ENCODE data around the gene CAMK1G.
A peak's percentile ranks its signal among the peaks of the same experiment; 100 is the strongest.

CAMK1G gene

DNA sequence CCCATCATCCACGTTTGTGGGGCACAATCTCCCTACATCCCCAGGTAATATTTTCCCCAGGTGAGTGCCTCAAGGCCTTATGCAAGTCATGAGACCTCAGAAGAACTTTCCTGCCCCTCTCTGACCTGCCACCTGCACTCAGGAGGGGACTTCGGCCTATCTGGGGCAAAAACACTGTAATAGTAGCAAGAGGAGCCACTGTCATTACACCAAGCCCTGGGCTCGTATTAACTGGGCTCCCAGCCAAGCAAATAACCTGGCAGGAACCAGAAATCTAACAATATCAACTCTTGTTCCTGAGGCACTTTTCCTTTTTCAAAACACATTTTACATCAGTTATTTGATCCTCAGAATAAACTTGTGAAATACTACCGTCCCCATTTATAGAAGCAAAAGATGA lies 37.8 kb downstream of the CAMK1G start:
- no peak for DNase-seq

GRCh38 chr1:209621741-209622655 lies 38.5 kb downstream of the CAMK1G start:
- no peak for DNase-seq

- DNase-seq, result no peak
These were observed 39.6 kb downstream of the CAMK1G start for GRCh38 chr1:209622841-209623829.

DNA sequence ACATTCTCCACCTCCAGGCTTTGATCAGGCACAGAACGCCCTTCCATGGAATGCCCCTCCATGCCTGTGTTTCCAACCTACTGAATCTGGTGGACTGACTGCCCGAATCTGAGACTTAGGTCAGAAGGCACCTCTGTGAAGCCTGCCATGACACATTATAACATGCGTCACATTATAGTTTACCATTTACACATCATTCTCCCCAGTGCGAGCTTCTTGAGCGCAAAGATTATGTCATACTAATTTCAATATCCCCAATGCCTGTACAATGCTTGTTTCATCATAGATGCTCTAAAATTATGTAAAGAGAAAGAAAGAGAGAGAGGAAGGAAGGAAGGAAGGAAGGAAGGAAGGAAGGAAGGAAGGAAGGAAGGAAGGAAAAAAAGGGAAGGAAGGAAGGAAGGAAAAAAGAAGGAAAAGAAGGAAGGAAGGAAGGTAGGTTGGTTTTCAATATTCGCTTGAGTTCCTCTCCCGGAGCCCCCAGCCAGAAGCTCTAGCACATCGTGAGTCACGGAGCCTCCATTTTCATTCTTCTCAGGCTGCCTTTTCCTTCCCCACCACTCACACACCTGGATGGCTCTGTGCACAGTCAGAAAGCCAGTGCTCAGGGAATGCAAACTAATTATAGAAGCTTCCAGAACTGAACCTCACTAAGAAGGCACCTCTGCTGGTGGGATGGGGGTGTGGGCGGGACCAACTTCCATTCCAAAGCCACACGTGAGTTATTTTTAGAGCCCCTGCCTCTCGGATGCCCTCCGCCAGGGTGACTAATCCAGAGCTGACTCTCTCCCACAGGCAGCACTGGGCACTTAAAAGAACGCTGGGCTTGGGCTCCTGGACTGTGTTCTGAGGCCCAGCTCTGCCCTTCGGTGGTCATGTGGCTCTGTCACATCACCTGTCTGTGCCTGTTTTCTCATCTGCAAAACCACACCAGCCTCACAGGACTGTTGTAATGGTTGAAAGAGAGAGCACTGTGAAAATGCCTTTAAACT lies 41.3 kb downstream of the CAMK1G start:
- peak; percentile 35 for DNase-seq

GRCh38 chr1:209625791-209626285 lies 42.3 kb downstream of the CAMK1G start:
- DNase-seq, result peak; percentile 53

DNA sequence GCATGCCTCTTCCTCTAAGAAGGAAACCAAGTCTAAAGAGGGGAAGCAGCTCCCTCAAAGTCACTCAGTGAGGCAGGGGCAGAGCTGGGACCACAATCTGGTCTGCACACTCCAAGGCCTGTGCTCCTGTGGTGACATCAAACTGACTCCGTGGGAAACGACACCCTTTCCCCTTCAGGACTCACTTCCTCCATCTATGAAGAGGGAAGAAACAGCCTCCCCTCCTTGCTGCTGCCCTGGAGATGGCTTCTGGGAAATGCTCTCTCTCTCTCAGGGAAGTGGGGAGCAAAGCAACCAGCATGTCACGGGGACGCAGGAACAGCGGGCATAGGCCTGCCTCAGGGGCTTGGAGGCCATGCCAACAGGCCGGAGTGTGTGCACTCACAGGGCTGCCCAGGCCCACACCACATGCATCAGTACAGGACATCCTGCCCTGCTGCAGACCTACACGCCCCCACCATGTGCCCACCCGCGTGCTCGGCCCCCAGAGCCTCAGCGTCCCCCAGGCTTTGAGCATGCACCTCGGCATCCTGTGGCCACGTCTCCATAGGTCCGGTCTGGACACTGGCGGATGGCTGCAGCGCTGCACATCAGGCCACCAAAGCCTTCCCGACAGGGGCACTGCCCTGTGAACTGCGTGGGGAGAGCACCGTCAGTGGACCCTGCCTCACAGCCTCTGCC lies 43.0 kb downstream of the CAMK1G start:
- DNase-seq, result no peak

- no peak for DNase-seq
These were observed 43.7 kb downstream of the CAMK1G start for GRCh38 chr1:209627027-209627731.

- peak; percentile 84 for DNase-seq
These were observed 44.2 kb downstream of the CAMK1G start for GRCh38 chr1:209627732-209628196.

DNA sequence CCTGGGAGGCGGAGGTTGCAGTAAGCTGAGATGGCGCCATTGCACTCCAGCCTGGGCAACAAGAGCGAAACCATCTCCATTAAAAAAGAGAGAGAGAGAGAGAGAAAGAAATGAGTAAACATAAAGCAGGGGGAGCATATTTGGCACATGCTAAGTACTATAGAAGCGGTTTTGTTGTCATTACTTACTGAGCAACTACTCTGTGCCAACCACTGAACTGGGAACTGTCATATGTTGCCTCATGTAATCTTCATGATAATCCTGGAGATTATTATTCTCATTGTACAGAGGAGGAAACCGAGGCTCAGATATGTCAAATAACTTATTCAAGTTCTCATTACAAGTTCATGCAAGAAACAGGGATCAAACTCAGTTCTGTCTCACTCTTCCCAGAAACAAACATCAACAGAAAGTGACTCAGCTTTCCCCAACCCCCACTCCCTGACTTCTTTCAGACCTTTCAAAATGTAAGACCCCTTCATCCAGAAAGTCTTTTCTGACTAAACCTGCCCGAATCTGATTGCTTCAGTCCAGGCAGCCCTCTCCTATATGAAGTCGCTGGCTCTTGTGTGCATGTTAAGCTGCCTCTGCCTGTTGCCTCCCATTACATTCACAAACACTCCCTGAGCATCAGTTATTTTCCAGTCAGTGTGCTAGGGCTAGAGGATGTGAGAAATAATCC lies 45.2 kb downstream of the CAMK1G start:
- DNase-seq, result no peak

GRCh38 chr1:209629621-209630382 lies 46.3 kb downstream of the CAMK1G start:
- no peak for DNase-seq

GRCh38 chr1:209630383-209631225 lies 47.1 kb downstream of the CAMK1G start:
- no peak for DNase-seq

DNA sequence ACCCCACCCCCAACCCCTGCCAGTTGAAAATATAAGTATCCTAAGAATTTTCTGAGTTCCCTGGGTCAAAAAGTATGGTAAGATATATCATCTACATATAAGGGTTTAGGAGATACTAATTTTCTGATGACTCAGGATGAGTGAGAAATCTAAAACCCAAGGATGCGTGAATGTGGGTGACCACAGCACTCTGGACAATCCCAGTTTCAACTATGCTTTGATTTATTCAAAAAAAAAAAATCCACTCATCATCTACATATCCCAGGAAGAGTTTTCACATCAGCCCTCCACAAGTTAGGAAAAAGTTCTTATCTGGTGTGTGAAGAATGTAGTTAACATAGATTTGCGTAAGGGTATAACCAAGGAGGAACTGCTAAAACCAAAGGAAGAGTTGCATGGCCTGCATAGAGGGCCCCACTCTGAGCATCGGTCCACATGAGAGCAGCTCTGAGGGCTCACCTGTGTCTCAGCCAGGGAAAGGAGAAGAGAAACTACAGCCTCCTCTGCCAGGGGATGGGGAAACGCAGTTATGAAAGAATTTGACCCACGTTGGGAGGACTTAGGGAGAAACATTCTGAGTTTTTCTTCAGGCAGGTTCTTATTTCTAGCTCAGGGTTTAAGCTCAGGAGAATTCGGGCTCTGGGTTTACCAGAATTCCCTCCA lies 50.0 kb downstream of the CAMK1G start:
- no peak for DNase-seq

- no peak for DNase-seq
These were observed 50.7 kb downstream of the CAMK1G start for GRCh38 chr1:209634005-209634737.

- no peak for DNase-seq
These were observed 52.3 kb downstream of the CAMK1G start for GRCh38 chr1:209635850-209636249.

- peak; percentile 87 for DNase-seq
These were observed 58.3 kb downstream of the CAMK1G start for GRCh38 chr1:209641832-209642172.

DNA sequence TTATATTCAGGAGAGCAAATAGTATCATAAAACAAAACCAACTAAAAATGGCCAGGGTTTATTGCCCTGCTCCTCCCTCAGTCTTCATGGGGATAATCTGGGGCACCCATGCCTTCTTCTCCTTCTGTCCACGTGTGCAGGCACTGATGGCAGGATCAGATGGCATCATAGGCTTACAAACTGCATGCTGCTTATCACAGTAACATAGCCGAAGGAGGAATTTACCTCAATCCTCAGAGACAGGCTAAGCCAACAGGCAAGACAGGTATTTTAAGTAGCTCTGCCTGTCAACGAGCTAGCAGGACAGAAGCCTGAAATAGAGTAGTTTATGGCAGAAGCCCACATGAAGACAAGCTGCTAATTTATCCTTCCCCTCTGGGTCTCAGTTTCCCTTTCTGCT lies 59.3 kb downstream of the CAMK1G start:
- DNase-seq, result no peak

All from femur (tissue), 1 donor.